ENCODE measurements around the gene ZNF418.
A peak's percentile ranks its signal among the peaks of the same experiment; 100 is the strongest.

ZNF418 gene

GRCh38 chr19:57935731-57936130 is 529 bp upstream of the ZNF418 start:
- CTCF ChIA-PET: interaction anchor here (0.7 kb wide), 1 partner anchor 971 kb away, joined by 3 read pairs; no protein-coding TSS in a partner anchor
- H3K27ac ChIP-seq: no peak overlapping the region
- TF ChIP-seq, protein P1, sequence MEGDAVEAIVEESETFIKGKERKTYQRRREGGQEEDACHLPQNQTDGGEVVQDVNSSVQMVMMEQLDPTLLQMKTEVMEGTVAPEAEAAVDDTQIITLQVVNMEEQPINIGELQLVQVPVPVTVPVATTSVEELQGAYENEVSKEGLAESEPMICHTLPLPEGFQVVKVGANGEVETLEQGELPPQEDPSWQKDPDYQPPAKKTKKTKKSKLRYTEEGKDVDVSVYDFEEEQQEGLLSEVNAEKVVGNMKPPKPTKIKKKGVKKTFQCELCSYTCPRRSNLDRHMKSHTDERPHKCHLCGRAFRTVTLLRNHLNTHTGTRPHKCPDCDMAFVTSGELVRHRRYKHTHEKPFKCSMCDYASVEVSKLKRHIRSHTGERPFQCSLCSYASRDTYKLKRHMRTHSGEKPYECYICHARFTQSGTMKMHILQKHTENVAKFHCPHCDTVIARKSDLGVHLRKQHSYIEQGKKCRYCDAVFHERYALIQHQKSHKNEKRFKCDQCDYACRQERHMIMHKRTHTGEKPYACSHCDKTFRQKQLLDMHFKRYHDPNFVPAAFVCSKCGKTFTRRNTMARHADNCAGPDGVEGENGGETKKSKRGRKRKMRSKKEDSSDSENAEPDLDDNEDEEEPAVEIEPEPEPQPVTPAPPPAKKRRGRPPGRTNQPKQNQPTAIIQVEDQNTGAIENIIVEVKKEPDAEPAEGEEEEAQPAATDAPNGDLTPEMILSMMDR (conservative IDR thresholded peaks at IDR 0.05; ENCODE audit: low read depth): no peak
- no peak for DNase-seq (ENCODE audit: low spot score)
- POLR2A ChIA-PET (ENCODE audit: low non-redundant PET): interaction anchor here (0.8 kb wide), 1 partner anchor 247 kb away, joined by 8 read pairs; the partner anchor contains the start of gene ZNF274

DNA sequence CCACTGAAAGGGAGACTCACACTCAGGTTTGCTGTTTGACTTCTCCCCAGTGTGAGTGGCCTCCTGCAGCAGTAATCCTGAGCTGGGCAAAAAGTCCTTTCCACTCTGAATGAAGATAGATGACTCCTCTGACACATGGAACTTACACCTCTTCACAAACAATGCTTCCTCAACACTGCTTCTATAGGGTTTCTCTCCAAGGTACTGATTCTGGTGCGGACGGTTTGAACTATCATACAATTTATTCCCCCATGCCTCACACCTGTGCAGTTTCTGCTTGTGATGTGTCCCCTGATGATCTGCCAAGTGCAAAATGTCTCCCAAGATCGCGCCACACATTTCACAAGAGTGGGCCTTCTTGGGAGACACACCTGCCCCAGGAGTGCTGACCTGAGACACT is 7.6 kb downstream of the ZNF418 start:
- ChIA-PET CTCF (no interaction called here), POLR2A (ENCODE audit: low non-redundant PET) (no interaction called here)
- TF ChIP-seq, protein P1 (conservative IDR thresholded peaks at IDR 0.05; ENCODE audit: low read depth): no peak

GRCh38 chr19:57916168-57916995 is 18.8 kb downstream of the ZNF418 start, which contains the start of gene ZNF417:
Gene ZNF417, minus strand, starts transcription at chr19:57916592. Its CDS starts 181 bp downstream, at chr19:57916411.
- H3K27ac ChIP-seq: peak within 1 kb of the TSS; percentile 76
- ChIA-PET POLR2A (ENCODE audit: low non-redundant PET) (interaction anchor here (0.6 kb wide), 1 partner anchor 775 kb away, joined by 6 read pairs; no protein-coding TSS in a partner anchor), CTCF (interaction anchor here (0.6 to 1.3 kb wide), 3 partner anchors 15 to 238 kb away, joined by 3 to 4 read pairs (median 4); no protein-coding TSS in a partner anchor)
- peak; percentile 89 for DNase-seq (ENCODE audit: low spot score)

More for the DNA sequence above, 7.6 kb downstream of the ZNF418 start:
- no peak for DNase-seq (ENCODE audit: low spot score)
- no peak overlapping the region for H3K27ac ChIP-seq

- CTCF ChIA-PET: interaction anchor here (0.6 kb wide), 1 partner anchor 85 kb away, joined by 7 read pairs; no protein-coding TSS in a partner anchor
- H3K27ac ChIP-seq: no peak overlapping the region
- POLR2A ChIA-PET (ENCODE audit: low non-redundant PET): no interaction called here
- TF ChIP-seq, protein P1 (conservative IDR thresholded peaks at IDR 0.05; ENCODE audit: low read depth): no peak
- no peak for DNase-seq (ENCODE audit: low spot score)
Measured at GRCh38 chr19:57914531-57914930, 20.7 kb downstream of the ZNF418 start.

DNA sequence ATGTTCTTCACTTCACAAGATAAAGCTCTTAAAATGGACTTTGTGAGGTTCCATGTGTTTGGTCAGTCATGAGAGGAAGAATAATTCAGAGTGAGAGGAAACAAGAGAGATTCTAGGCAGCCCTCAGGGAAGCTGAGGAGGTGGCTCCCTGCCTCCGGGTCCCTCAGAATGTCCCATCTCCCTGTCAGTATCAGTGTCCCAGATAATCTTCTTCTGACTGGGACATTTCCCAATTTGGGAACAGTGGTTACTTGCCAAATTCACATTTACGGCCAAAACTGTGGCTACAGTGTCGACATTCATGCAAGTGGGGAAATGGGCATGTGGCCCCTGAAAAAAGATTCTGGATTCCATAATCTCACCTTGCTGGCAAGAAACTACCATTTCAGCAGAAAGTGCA is 27.8 kb downstream of the ZNF418 start:
- POLR2A ChIA-PET (ENCODE audit: low non-redundant PET): no interaction called here
- TF ChIP-seq, protein P1 (conservative IDR thresholded peaks at IDR 0.05; ENCODE audit: low read depth): no peak
- no peak for DNase-seq (ENCODE audit: low spot score)
- CTCF ChIA-PET: interaction anchor here (0.5 to 1.0 kb wide), 2 partner anchors 19 to 75 kb away, joined by 3 read pairs; no protein-coding TSS in a partner anchor
- no peak overlapping the region for H3K27ac ChIP-seq

GRCh38 chr19:57905258-57905657 is 29.9 kb downstream of the ZNF418 start:
- ChIA-PET POLR2A (ENCODE audit: low non-redundant PET) (no interaction called here), CTCF (no interaction called here)
- no peak overlapping the region for H3K27ac ChIP-seq
- TF ChIP-seq, protein P1 (conservative IDR thresholded peaks at IDR 0.05; ENCODE audit: low read depth): no peak
- DNase-seq (ENCODE audit: low spot score): no peak
